A549 (cell line): ENCODE results near the gene GMEB2. TPM values are rescaled to one million over a fixed set of nuclear protein-coding genes. Genes with fewer than 3 reads are reported as not detected.

Experiments
- ATAC-seq, 2 experiments: fragments of 200-7000 bp in 1 of 2; fragments of >200 bp in 1 of 2; cut with Nextera tagmentation in 1 of 2; cut with Tn5 transposase in 1 of 2; 3 replicates each; pipeline versions ENCODE4 v1.8.0 to v1.9.1; 2018 to 2020; ENCODE audit warnings: mild to moderate bottlenecking in 1 of 2, moderate library complexity in 1 of 2
- CTCF ChIA-PET: fragments of 300-600 bp; sonication (Branson Sonifier 250); formaldehyde crosslinking; extraction: SDS; loops from one replicate; lab custom pipeline; 2021; ENCODE audit warnings: antibody characterized with exemption, inconsistent platforms; lab: Yijun Ruan, JAX
- POLR2A ChIA-PET: fragments of 350-600 bp; formaldehyde crosslinking; extraction: SDS; loops from one replicate; lab custom pipeline; 2021; ENCODE audit warnings: antibody characterized with exemption, inconsistent platforms; lab: Yijun Ruan, JAX
- DNase-seq, 2 experiments: peaks; one replicate each; pipeline versions ENCODE4 v3.0.0 to v3.0.0-alpha.2; 2011 to 2016; ENCODE audit warnings: low read depth in 1 of 2, low spot score in 1 of 2
- FAIRE-seq: peaks from 2 replicates; lab custom pipeline; 2011; peaks lifted over from hg19 to GRCh38; lab: Jason Lieb, UNC
- H3K27ac ChIP-seq, 2 experiments: fragments of >200 bp; sonication (Bioruptor Twin); formaldehyde crosslinking; 3 replicates each; pipeline ENCODE4 v1.5.1; 2016 to 2017
- H3K4me1 ChIP-seq: fragments of >200 bp; sonication (Bioruptor Twin); formaldehyde crosslinking; 3 replicates; pipeline ENCODE4 v1.6.1; 2016
- H3K4me2 ChIP-seq: fragments of >200 bp; sonication (Bioruptor Twin); formaldehyde crosslinking; 3 replicates; pipeline ENCODE4 v1.6.1; 2016
- H3K4me3 ChIP-seq: fragments of >200 bp; sonication (Bioruptor Twin); formaldehyde crosslinking; 3 replicates; pipeline ENCODE4 v1.5.1; 2016
- H3K9me3 ChIP-seq: fragments of >200 bp; sonication (Bioruptor Twin); formaldehyde crosslinking; 3 replicates; pipeline ENCODE4 v1.6.1; 2016
- ATOH8 ChIP-seq: fragments of 250-450 bp; sonication (Bioruptor Pico); IDR thresholded peaks from 2 replicates; pipeline ENCODE4 v1.5.0; 2020; ENCODE audit warnings: low read depth, mild to moderate bottlenecking, moderate library complexity
- CBX8 ChIP-seq: fragments of 200-600 bp; sonication (generic); IDR thresholded peaks from 2 replicates; pipeline ENCODE4 v1.6.1; 2016
- CHD4 ChIP-seq: fragments of 200-600 bp; sonication (generic); IDR thresholded peaks from 2 replicates; pipeline ENCODE4 v1.6.1; 2016; ENCODE audit warnings: antibody characterized with exemption, mild to moderate bottlenecking, borderline replicate concordance
- CTCF ChIP-seq: fragments of >200 bp; sonication (Bioruptor Twin); formaldehyde crosslinking; IDR thresholded peaks from 3 replicates; pipeline ENCODE4 v1.5.1; 2016
- EHMT2 ChIP-seq: fragments of 200-600 bp; sonication (generic); IDR thresholded peaks from 2 replicates; pipeline ENCODE4 v1.6.1; 2016; ENCODE audit warnings: antibody characterized with exemption, low read depth, mild to moderate bottlenecking, moderate library complexity
- EP300 ChIP-seq, 2 experiments: fragments of >200 bp; sonication (Bioruptor Twin); formaldehyde crosslinking; IDR thresholded peaks; 2 replicates in 1 of 2; 3 replicates in 1 of 2; pipeline ENCODE4 v1.6.1; 2016 to 2017
- FOSL2 ChIP-seq, 2 experiments: fragments of 450-650 bp in 1 of 2; fragments of >200 bp in 1 of 2; sonication (Bioruptor Twin) in 1 of 2; formaldehyde crosslinking; IDR thresholded peaks; 2 replicates each; pipeline versions ENCODE4 v1.5.0 to v1.6.1; 2016 to 2020; ENCODE audit warnings: mild to moderate bottlenecking in 1 of 2, moderate library complexity in 1 of 2
- FOXS1 ChIP-seq: fragments of 250-450 bp; sonication (Bioruptor Pico); IDR thresholded peaks from 2 replicates; pipeline ENCODE4 v1.5.0; 2020; ENCODE audit warnings: mild to moderate bottlenecking, moderate library complexity
- HDAC2 ChIP-seq: fragments of 200-600 bp; sonication (generic); IDR thresholded peaks from 2 replicates; pipeline ENCODE4 v1.6.1; 2016
- HES2 ChIP-seq: fragments of >200 bp; sonication (Bioruptor Twin); formaldehyde crosslinking; IDR thresholded peaks from 2 replicates; pipeline ENCODE4 v1.6.1; 2016
- HOXA7 ChIP-seq: fragments of 250-450 bp; sonication (Bioruptor Pico); IDR thresholded peaks from 2 replicates; pipeline ENCODE4 v1.5.0; 2020; ENCODE audit warnings: mild to moderate bottlenecking, moderate library complexity
- HOXB13 ChIP-seq: fragments of 250-450 bp; sonication (Bioruptor Pico); IDR thresholded peaks from 2 replicates; pipeline ENCODE4 v1.5.0; 2020; ENCODE audit warnings: low read depth, mild to moderate bottlenecking, moderate library complexity
- JUN ChIP-seq, 2 experiments: fragments of >200 bp; sonication (Bioruptor Twin); formaldehyde crosslinking; IDR thresholded peaks; 2 replicates in 1 of 2; 3 replicates in 1 of 2; pipeline ENCODE4 v1.6.1; 2016 to 2017
- JUNB ChIP-seq: fragments of >200 bp; sonication (Bioruptor Twin); formaldehyde crosslinking; IDR thresholded peaks from 2 replicates; pipeline ENCODE4 v1.6.1; 2016
- KDM5A ChIP-seq: fragments of 200-600 bp; sonication (generic); IDR thresholded peaks from 2 replicates; pipeline ENCODE4 v1.6.1; 2016; ENCODE audit warnings: antibody characterized with exemption, mild to moderate bottlenecking
- MAFK ChIP-seq: fragments of 450-650 bp; IDR thresholded peaks from 2 replicates; pipeline ENCODE4 v1.6.1; 2014; ENCODE audit not compliant: partially characterized antibody
- MAZ ChIP-seq: fragments of 150-350 bp; IDR thresholded peaks from 2 replicates; pipeline ENCODE4 v1.6.1; 2014; ENCODE audit warnings: antibody characterized with exemption, low read depth, low read length, borderline replicate concordance
- MYC ChIP-seq: IDR thresholded peaks from 2 replicates; pipeline ENCODE4 v1.6.1; 2012; ENCODE audit warnings: mild to moderate bottlenecking, inconsistent platforms, low read length, improper control_type of control experiment, borderline replicate concordance
- NPAS2 ChIP-seq: fragments of 250-450 bp; sonication (Bioruptor Pico); IDR thresholded peaks from 2 replicates; pipeline ENCODE4 v1.8.0; 2022; ENCODE audit warnings: mild to moderate bottlenecking, moderate library complexity, borderline replicate concordance
- PBX3 ChIP-seq: IDR thresholded peaks from 2 replicates; pipeline ENCODE4 v1.6.1; 2012
- POLR2A ChIP-seq: IDR thresholded peaks from 2 replicates; pipeline ENCODE4 v1.6.1; 2012; ENCODE audit warnings: mild to moderate bottlenecking, low read length
- RCOR1 ChIP-seq: fragments of 150-350 bp; IDR thresholded peaks from 2 replicates; pipeline ENCODE4 v1.6.1; 2014; ENCODE audit warnings: antibody characterized with exemption, low read length, low read depth
- REST ChIP-seq: fragments of 200-600 bp; sonication (generic); IDR thresholded peaks from 2 replicates; pipeline ENCODE4 v1.6.1; 2016; ENCODE audit warnings: antibody characterized with exemption, mild to moderate bottlenecking, moderate library complexity
- RFX5 ChIP-seq: fragments of 450-650 bp; IDR thresholded peaks from 2 replicates; pipeline ENCODE4 v1.7.1; 2014; ENCODE audit warnings: antibody characterized with exemption, mild to moderate bottlenecking, moderate library complexity
- SMC3 ChIP-seq: fragments of >200 bp; sonication (Bioruptor Twin); formaldehyde crosslinking; IDR thresholded peaks from 3 replicates; pipeline ENCODE4 v1.6.1; 2018; ENCODE audit warnings: inconsistent platforms
- SREBF2 ChIP-seq: fragments of 450-650 bp; IDR thresholded peaks from 2 replicates; pipeline ENCODE4 v1.6.1; 2014; ENCODE audit warnings: mild to moderate bottlenecking, moderate library complexity
- TFCP2L1 ChIP-seq: fragments of 250-450 bp; sonication (Bioruptor Pico); IDR thresholded peaks from 2 replicates; pipeline ENCODE4 v1.5.0; 2021; ENCODE audit warnings: mild to moderate bottlenecking
- TP53 ChIP-seq: fragments of 250-450 bp; sonication (Bioruptor Pico); IDR thresholded peaks from 2 replicates; pipeline ENCODE4 v1.5.0; 2021; ENCODE audit warnings: mild to moderate bottlenecking, moderate library complexity
- ZNF302 ChIP-seq: fragments of 250-450 bp; sonication (Bioruptor Pico); IDR thresholded peaks from 2 replicates; pipeline ENCODE4 v1.9.0; 2021; ENCODE audit warnings: inconsistent platforms, mild to moderate bottlenecking, moderate library complexity
- WGBS: methylation state at CpG from one replicate; pipeline ENCODE4 v1.1.6; 2017; ENCODE audit errors: missing lambda C conversion rate; 5-methylcytosine and 5-hydroxymethylcytosine counted together
- polyA plus RNA-seq, 4 experiments: library from polyadenylated mRNA; depleted of rRNA in 3 of 4; stranded (reverse); fragments of >200 nt; fragmentation: RNase III in 1 of 4; extraction: RNeasy Plus Mini Kit Qiagen cat#74134 plus additional on column Dnase treatment in 1 of 4; gene quantifications; 2 replicates in 3 of 4; 3 replicates in 1 of 4; pipeline ENCODE4 v1.2.3, GENCODE V29; 2011 to 2017

Gene GMEB2
- polyA plus RNA-seq, 2 of the 4 experiments (the other 2 are of a cell fraction) = 6.5 to 6.8 TPM

GRCh38 chr20:63622096-63622495 is 4.8 kb downstream of the GMEB2 start:
- no peak for FAIRE-seq
- Histone ChIP-seq H3K4me3 (no peak overlapping the region), H3K4me2 (no peak overlapping the region)
- WGBS = 91% methylated on average over 4 of the region's 4 CpGs
- TF ChIP-seq NPAS2 (CRISPR knock-in tag) (no peak), EP300 (IDR thresholded peaks at IDR 0.05) (no peak), PBX3 (no peak), CBX8 (no peak), TP53 (CRISPR knock-in tag) (no peak), MAFK (no peak), CHD4 (no peak), HES2 (no peak), KDM5A (no peak), FOSL2 (IDR thresholded peaks at IDR 0.05) (no peak), FOSL2 (CRISPR knock-in tag; IDR thresholded peaks at IDR 0.05) (no peak), ATOH8 (CRISPR knock-in tag) (no peak), MYC (no peak), HOXB13 (CRISPR knock-in tag) (no peak), EHMT2 (no peak), HDAC2 (no peak), ZNF302 (CRISPR knock-in tag) (no peak), SMC3 (no peak)
- TF ChIP-seq, all 56 proteins: peak for 0
- ATAC-seq = no peak
- Histone ChIP-seq H3K4me1 (peaks cover 4% of the 10 kb centered on the region; the same call in 2 of the 3 replicates), H3K9me3 (no peaks in the 10 kb centered on the region), H3K27ac (no peak overlapping the region)
- no peak for DNase-seq
- ChIA-PET POLR2A (no interaction called here), CTCF (interaction anchor here (5.4 kb wide), 1 partner anchor 84 kb away, joined by 23 read pairs; the partner anchor contains the start of gene PTK6)

GRCh38 chr20:63620991-63621390 is 5.9 kb downstream of the GMEB2 start:
- FAIRE-seq (no peak), DNase-seq (no peak), ATAC-seq (no peak)
- WGBS = 80% methylated on average over 8 of the region's 8 CpGs
- CTCF ChIA-PET = interaction anchor here (0.6 to 5.4 kb wide), 3 partner anchors 8 to 83 kb away, joined by 3 to 23 read pairs (median 4); partner anchors contain the start of gene PTK6
- no peak overlapping the region for H3K27ac ChIP-seq
- POLR2A ChIA-PET = interaction anchor here (0.6 to 1.1 kb wide), 3 partner anchors 9 to 360 kb away, joined by 3 to 5 read pairs (median 3); partner anchors contain the start of genes ARFRP1, PRPF6 and ZGPAT
- peaks cover 4% of the 10 kb centered on the region; the same call in 2 of the 3 replicates for H3K4me1 ChIP-seq
- H3K4me3 ChIP-seq = no peak overlapping the region
- no peak overlapping the region for H3K4me2 ChIP-seq
- TF ChIP-seq CTCF (no peak), MYC (no peak), SREBF2 (no peak), MAZ (no peak), REST (no peak), POLR2A (no peak), RCOR1 (no peak), JUN (IDR thresholded peaks at IDR 0.05) (no peak), HOXA7 (CRISPR knock-in tag) (no peak), FOXS1 (CRISPR knock-in tag) (no peak), TFCP2L1 (CRISPR knock-in tag) (no peak), JUNB (no peak), RFX5 (no peak)
- H3K9me3 ChIP-seq = no peaks in the 10 kb centered on the region
